GM21423 (cell line): ENCODE data around the gene TRIM63.
A peak's percentile ranks its signal among the peaks of the same experiment; 100 is the strongest.
"Not testable (repeated sequence)": the region's sequence is repeated elsewhere in the genome, so short reads cannot be mapped to it uniquely, and the experiment has no call there.

Experiments
- ATAC-seq: cut with Tn5 transposase; IDR thresholded peaks from one replicate; pipeline ENCODE4 v1.9.1; 2021; ENCODE audit warnings: mild to moderate bottlenecking, moderate library complexity; ENCODE audit not compliant: unreplicated experiment

TRIM63 gene

DNA sequence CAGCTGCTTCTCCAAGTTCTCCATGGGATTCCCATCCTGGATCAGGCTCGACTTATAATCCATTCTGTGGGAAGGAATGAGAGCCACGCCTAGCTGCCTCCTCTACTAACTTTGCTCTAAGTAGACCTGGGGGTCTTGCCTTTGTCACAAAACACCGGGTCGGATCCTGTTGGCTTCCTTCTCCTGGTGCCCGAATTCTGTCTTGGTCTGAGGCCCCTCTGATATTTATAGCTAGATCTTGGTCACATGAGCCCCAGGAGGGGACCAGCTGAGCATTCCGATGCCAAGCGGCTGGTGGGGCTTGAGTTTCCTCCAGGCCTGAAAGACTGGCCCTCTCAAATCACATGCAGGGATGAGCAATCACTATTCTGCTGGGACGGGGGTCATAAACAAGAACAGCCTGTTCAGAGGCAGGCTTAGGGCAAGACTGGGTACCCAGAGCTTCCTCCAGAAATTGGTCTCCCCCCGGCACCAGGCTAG, at the start of gene TRIM63:
TRIM63 (minus strand) TSS at position 199 of the 480 bp plus-strand sequence; CDS start at position 63, 136 bp downstream.
- no peak for ATAC-seq

- no peak for ATAC-seq
These were observed 46.9 kb upstream of the TRIM63 start for GRCh38 chr1:26114165-26114927.

- peak; percentile 4 for ATAC-seq
These were observed 45.0 kb upstream of the TRIM63 start for GRCh38 chr1:26112407-26112775.

DNA sequence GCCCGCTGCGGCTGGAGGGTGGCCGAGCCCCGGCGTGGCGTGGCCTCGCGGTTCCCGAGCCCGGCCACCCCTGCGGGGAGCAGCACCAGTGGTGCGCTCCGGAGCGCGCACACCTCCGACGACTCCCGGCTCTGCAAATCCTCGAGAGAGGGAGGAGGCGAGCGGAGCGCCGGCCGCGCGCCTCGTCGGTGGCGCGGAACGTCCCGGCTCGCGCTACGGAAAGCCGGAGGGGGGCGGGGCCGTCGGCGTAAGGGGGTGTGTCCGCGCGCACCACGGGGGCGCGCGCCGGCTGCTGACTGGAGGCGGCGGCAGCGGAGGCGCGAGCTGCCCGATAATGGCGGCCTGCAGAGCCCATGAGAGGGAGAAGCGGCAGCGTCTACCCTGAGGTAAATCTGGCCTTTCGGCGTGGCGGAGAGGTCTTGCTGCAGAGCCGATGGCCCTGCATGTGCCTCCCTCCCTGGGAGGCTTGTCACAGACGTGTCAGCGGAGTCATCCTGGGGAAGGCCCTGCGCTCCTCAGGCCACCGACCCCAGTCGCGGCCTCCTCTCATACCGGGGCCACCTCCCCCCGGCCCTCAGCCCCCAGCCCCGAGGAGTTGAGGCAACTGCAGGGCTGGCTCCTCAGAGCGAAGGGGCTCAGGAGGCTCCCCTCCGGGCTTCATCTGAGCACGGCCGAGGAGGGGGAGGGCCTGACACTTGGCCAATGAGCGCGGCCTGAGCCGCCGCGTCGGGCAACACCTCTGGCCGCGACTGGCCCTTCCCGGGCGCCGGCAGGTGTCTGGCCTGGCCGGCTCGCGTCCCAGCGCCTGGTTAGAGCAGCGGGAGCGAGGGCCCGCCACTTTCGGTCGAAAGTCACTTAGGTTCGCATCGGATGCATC, 44.3 kb upstream of the TRIM63 start, which contains the start of gene PDIK1L:
PDIK1L (plus strand) TSS at position 295 of the 877 bp plus-strand sequence. CDS start 2,485 bp downstream, outside the sequence.
- peak; percentile 68 for ATAC-seq

DNA sequence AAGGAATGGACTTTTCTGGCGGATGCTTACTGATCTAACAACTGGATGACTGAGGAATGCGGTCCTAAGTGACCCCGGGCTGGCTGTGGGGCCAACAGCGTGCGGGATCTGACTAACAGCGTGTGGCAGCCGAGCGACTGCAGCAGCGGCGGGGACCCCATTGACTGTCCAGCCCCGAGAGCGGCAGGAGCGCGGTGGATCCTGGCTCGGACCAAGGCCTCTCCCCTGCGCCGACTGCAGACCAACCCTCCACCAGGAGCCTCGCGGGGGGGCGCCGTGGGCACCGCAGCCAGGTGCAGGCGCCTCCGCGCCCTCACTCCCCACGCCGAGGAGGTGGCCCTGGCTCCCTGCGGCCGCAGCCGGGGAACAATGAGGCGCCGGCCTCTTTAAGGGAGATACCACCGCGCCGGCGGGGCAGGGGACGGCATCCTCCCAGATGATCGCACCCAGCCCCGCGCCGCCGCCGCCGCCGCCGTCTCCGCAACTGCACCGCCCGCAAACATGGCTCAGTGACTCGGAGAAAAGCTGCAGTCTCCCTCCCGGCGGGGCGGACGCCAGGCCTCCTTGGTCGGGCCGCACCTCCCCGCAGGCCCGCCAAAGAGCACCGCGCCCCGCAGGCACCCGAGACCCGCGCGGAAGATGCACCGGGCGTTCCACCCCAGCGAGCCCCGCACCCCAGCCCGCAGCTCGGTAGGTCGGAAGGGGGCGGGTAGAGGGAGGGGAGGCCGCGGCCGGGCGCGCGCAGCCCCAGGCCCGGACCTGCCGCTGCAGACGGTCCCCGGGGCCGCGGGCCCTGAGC, 43.5 kb upstream of the TRIM63 start:
- peak; percentile 40 for ATAC-seq

DNA sequence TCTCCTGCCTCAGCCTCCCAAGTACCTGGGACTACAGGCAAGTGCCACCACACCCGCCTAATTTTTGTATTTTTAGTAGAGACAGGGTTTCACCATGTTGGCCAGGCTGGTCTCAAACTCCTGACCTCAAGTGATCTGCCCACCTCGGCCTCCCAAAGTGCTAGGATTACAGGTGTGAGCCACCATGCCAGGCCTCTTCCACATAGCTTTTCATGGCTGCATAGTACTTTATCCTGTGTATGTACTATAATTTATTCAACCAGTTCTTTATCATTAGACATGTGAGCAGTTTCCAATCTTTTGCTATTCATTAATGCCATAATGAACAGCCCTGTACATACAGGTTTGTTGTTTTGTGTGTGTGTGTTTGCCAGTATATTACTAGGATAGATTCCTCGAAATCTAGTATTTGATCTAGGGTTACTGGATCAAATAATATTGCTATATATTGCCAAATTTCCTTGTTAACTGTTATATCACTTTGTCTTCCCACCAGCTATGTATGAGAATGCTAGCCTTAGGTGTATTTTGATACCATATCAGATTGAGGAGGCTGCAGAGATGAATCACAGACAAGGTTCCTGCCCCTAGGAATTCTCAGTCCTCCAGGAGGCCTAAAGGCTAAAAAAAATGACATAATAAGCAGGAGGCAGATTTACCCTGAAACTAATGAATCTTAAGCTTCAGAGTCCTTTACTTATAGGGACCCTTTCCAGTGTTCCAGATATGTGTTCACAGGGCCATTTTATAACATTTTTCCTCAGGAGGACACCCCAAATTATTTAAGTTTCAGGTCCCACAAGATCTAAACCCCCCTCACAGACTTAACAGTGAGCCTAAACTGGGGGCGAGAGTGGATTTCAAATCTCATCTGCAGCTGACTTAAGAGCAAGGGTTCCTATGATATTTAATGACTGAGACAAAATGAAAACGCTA, 42.1 kb upstream of the TRIM63 start:
- no peak for ATAC-seq

DNA sequence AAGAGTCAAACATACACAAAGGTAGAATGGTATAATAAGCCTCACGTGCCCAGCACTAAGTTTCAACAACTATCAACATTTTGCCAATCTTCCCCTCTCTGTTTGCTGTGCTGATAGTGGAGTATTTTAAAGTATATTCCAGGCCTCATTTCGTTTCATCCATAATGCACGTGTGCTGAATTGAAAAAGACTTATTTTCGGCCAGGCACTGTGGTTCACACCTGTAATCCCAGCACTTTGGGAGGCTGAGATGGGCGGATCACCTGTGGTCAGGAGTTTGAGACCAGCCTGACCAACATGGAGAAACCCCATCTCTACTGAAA, 37.8 kb upstream of the TRIM63 start:
- ATAC-seq: not testable (repeated sequence)

DNA sequence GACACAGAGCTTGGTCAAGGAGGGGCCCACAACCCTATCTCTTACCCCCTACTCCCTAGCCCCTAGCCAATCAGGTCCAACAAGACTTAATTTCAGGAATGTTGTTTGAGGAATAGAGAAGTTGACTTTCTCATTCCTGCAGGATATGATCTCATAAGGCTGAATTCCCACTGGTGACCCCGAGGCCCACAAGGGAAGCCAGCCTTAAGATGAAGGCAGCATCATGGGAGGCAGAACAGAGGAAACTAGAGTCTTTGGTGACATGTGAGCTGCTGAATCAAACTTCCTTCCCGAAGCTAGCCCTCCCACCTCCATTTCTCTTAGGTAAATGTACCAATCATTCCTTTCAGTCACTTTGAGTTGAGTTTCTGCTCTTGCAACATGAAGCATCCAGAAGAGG, 35.1 kb upstream of the TRIM63 start:
- no peak for ATAC-seq

DNA sequence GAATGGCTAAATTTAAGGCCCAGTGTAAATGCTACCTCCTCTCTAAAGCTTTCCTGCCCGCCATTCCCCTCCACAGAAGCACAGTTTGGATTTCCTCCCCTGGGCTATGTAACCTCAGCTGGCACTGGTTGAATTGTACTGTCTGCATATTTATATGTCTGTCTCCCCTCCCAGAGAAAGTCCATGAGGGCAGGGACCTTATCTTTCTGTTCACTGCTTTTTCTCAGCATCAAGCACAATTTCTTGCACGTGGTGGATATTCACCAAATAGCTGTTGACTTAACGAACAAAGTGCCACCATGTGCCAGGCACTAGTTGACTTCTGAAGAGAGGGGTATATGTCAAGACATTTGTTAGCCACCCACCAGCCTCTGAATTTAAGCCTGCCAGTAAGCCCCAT, 34.7 kb upstream of the TRIM63 start:
- ATAC-seq: no peak

GRCh38 chr1:26100204-26100603, 32.8 kb upstream of the TRIM63 start:
- not testable (repeated sequence) for ATAC-seq

DNA sequence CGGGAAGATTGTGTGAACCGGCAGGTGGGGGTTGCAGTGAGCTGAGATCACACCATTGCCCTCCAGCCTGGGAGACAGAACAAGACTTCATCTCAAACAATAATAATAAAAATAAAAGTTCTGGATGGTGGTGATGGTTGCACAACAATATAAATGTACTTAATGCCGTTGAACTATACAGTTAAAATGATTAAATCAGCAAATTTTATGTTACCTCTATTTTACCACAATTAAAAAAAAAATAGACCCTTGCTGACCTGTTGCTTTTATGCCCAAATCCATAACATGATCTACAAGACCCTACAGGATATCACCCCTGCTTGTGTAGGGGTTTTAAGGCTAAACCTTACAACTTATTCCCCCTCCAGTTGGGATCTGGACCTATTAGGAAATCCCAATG, 32.4 kb upstream of the TRIM63 start:
- no peak for ATAC-seq

GRCh38 chr1:26098602-26099001, 31.2 kb upstream of the TRIM63 start:
- no peak for ATAC-seq

DNA sequence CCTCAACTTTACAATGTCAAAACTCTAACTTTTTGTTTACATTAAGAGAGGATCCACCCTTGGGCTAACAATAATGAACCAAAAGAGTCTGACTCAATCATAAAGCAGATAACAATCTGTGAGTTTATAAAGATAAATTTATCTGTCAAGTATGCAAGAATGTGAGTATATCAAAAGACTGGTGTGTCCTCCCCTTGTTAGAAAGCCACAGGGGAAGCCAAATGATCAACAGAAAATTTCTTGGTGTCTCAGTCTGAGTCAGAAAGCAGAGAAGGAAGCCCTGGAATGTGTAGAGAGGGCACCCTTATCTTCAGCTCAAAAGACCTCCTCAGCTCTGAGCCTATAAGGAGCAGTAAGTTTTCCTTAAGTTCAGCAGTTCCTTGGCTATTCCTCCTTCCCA, 30.3 kb upstream of the TRIM63 start:
- no peak for ATAC-seq

DNA sequence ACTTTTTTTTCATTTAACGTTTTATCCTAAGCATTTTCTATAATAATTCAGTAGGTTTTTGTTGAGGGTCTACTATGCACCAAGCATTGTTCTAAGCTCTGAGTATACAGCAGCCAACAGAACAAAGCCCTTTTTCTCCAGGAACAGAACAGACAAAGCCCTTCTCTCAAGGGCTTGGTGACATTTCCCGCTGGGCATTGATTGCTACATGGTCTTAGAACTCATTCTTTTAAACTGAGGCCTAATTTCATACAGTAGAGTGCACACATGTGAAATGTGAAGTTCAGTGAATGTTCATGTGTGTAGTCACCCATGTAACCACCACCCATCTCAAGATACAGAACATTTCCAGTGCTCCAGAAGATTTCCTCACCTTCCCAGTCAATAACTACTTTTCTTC, 29.0 kb upstream of the TRIM63 start:
- ATAC-seq: no peak

- ATAC-seq: no peak
These were observed 27.4 kb upstream of the TRIM63 start for GRCh38 chr1:26094677-26095383.

- no peak for ATAC-seq
These were observed 26.7 kb upstream of the TRIM63 start for GRCh38 chr1:26094076-26094669.

DNA sequence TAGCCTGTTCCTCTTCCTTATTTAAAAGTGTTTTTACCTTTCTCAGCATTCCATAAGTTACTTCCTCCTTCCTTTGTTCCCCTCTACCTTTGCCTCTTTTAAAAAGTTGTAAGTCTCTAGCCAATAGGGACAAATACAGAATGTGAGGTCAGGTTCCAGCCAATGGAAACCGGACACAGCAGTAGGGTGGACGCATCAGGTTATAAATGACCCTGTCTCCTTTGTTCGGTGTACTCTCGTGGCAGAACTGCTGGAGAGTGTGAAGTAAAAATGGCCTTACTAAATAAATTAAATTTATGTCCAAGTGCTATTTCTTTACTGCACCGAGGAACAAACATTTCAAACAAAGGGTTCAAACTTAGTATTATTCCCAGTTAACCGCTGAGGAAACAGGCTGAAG, 26.1 kb upstream of the TRIM63 start:
- ATAC-seq: not testable (repeated sequence)

- ATAC-seq: no peak
These were observed 25.0 kb upstream of the TRIM63 start for GRCh38 chr1:26092422-26092821.

DNA sequence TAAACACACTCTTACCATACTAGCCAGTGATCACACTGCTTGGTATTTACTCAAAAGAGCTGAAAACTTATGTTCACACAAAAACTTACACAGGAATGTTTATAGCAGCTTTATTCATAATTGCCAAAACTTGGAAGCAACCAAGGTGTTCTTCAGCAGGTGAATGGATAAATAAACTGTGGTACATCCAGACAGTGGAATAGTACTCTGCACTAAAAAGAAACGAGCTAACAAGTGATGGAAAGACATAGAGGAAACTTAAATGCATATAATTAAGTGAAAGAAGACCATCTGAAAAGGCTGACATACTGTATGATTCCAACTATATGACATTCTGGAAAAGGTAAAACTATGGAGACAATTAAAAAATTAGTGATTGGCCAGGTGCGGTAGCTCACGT, 23.5 kb upstream of the TRIM63 start:
- no peak for ATAC-seq
